Heart left ventricle (tissue), 16 donors: Measurements from ENCODE around the gene TMEM92. TPM values are rescaled to one million over a fixed set of nuclear protein-coding genes. Genes with fewer than 3 reads are reported as not detected.
A peak's percentile ranks its signal among the peaks of the same experiment; 100 is the strongest.

Source experiments
- ATAC-seq, 4 donors: fragments of 200-7000 bp; cut with Tn5 transposase; one replicate each; pipeline ENCODE4 v1.9.1; 2020 to 2022; ENCODE audit warnings: moderate library complexity in 4 of 4, mild to moderate bottlenecking in 3 of 4, moderate number of reproducible peaks in 1 of 4
- DNase-seq, 5 donors: peaks; one replicate each; pipeline ENCODE4 v3.0.0-alpha.2; 2020
- H3K27ac ChIP-seq, 12 donors: fragments of 200-600 bp; sonication (generic) in 4 of 12; one replicate each; pipeline versions ENCODE4 v1.5.0 to v1.8.0; 2016 to 2022; ENCODE audit warnings: mild to moderate bottlenecking in 2 of 12
- H3K27me3 ChIP-seq, 9 donors: fragments of 200-600 bp; sonication (generic) in 2 of 9; one replicate each; pipeline versions ENCODE4 v1.5.1 to v1.8.0; 2016 to 2022; ENCODE audit warnings: mild to moderate bottlenecking in 3 of 9
- H3K36me3 ChIP-seq, 9 donors: fragments of 200-600 bp; sonication (generic) in 2 of 9; one replicate each; pipeline versions ENCODE4 v1.5.0 to v1.8.0; 2018 to 2022; ENCODE audit warnings: mild to moderate bottlenecking in 2 of 9
- H3K4me1 ChIP-seq, 12 donors: fragments of 200-600 bp; sonication (generic) in 4 of 12; one replicate each; pipeline versions ENCODE4 v1.5.0 to v1.8.0; 2016 to 2022; ENCODE audit warnings: mild to moderate bottlenecking in 3 of 12
- H3K4me3 ChIP-seq, 12 donors: fragments of 200-600 bp; sonication (generic) in 4 of 12; one replicate each; pipeline versions ENCODE4 v1.5.0 to v1.8.0; 2017 to 2022; ENCODE audit warnings: mild to moderate bottlenecking in 9 of 12, moderate library complexity in 4 of 12
- H3K9me3 ChIP-seq, 12 donors: fragments of 200-600 bp; sonication (generic) in 4 of 12; one replicate each; pipeline versions ENCODE4 v1.5.0 to v1.8.0; 2016 to 2022; ENCODE audit warnings: mild to moderate bottlenecking in 1 of 12
- CTCF ChIP-seq, 12 donors: fragments of 200-600 bp; sonication (generic) in 4 of 12; IDR thresholded peaks; one replicate each; pipeline versions ENCODE4 v1.5.0 to v1.8.0; 2018 to 2022; ENCODE audit warnings: antibody characterized with exemption in 12 of 12, mild to moderate bottlenecking in 5 of 12
- POLR2A ChIP-seq, 2 donors: fragments of 450-650 bp; IDR thresholded peaks; one replicate each; pipeline ENCODE4 v1.6.1; 2017; ENCODE audit warnings: antibody characterized with exemption in 2 of 2, mild to moderate bottlenecking in 2 of 2, moderate library complexity in 2 of 2
- WGBS, 4 donors: extraction: QIAGEN DNeasy Blood & Tissue Kit in 2 of 4; methylation state at CpG; one replicate each; pipeline versions ENCODE4 v1.1.5 to v1.1.7; 2013 to 2018; 5-methylcytosine and 5-hydroxymethylcytosine counted together
- intact Hi-C, 10 donors: fragments of 100-400 bp; cut with DNase I; formaldehyde crosslinking; loops; one replicate each; pipeline versions ENCODE4 v1.11.1 to v1.14.2; 2022
- polyA plus RNA-seq, 2 donors: library from polyadenylated mRNA; stranded (reverse); fragments of 200-250 nt; gene quantifications; one replicate each; pipeline ENCODE4 v1.2.3, GENCODE V29; 2013
- total RNA-seq, 9 donors: library from RNA; depleted of rRNA in 2 of 9; stranded (reverse); fragments of >200 nt in 2 of 9; fragmentation: NEBNext Ultra II Directional in 3 of 9; extraction: Animal tissue kit (Norgen Biotek cat#: 25700) in 3 of 9; gene quantifications; one replicate each; pipeline versions ENCODE4 v1.1.0 to v1.2.4, GENCODE V29; 2016 to 2023
- donor health status: ischemic (EF 13 %, LVEDD 7.1; RV severe dilation, severe dysfunction).
- donor health status: healthy with polysubstance abuse.
- donor health status: DM: no; HTN: yes; CAD: no.
- donor health status: DM: no; HTN: no; CAD: no.
- donor health status: ischemic (EF 25% LVEDD 6.9; RV normal size, moderate dysfunction).
- donor health status: ischemic (EF 25% LVEDD 5.7; RV mildly dilated, moderate dysfunction).
- donor health status: healthy.
- donor health status: DM: yes; HTN: yes; CAD: no.
- donor health status: ischemic (EF 35%, LVEDD 5.7; RV mildly dilated, moderate dysfunction).
- donor health status: nonischemic (EF 11% LVEDD 7.7; RV severe dilation, severe dysfunction).
- donor health status: DM: yes; HTN: yes; CAD: no.
- donor health status: PGD.
- donor health status: ischemic (EF 29% LVEDD 5.4; RV normal size, mild dysfunction).
- donor health status: nonischemic (EF 23%, LVEDD 6.1; RV moderate dilation, normal function).

Gene TMEM92
- total and polyA plus RNA-seq, 11 donors = 0.11 TPM; not detected in 10

GRCh38 chr17:50289991-50290702 is 15.9 kb downstream of the TMEM92 start:
- Histone ChIP-seq H3K27ac (peak overlapping the region; percentile 39 to 89 (median 57)), H3K4me1 (peaks cover 0 to 29% (median 6%) of the 10 kb centered on the region in 12 donors), H3K9me3 (no peaks in the 10 kb centered on the region), H3K36me3 (no peaks in the 10 kb centered on the region), H3K4me3 (peak overlapping the region in 3 of 12 donors; percentile 23 to 42 (median 40)), H3K27me3 (no peaks in the 10 kb centered on the region)
- intact Hi-C loops = loop anchor here in 6 of 10 donors (10.0 kb wide), 3 partner anchors 195 to 265 kb away; partner anchors contain the start of gene PDK2 (in 3 of the 6)
- ATAC-seq (peak; percentile 87 to 95 (median 94)), DNase-seq (peak in 4 of 5 donors; percentile 42 to 77 (median 64))
- WGBS, 4 donors = 56 to 63% (median 59%) methylated on average over 7 to 8 of the region's 8 CpGs
- TF ChIP-seq POLR2A (IDR thresholded peaks at IDR 0.05) (no peak), CTCF (IDR thresholded peaks at IDR 0.05) (no peak)

- H3K27me3 ChIP-seq = no peaks in the 10 kb centered on the region
- peak overlapping the region in 11 of 12 donors; percentile 35 to 89 (median 63) for H3K27ac ChIP-seq
- no peak for DNase-seq
- no peak for ATAC-seq
- H3K4me1 ChIP-seq = peaks cover 0 to 29% (median 6%) of the 10 kb centered on the region in 12 donors
- H3K36me3 ChIP-seq = no peaks in the 10 kb centered on the region
- TF ChIP-seq POLR2A (IDR thresholded peaks at IDR 0.05) = no peak
- TF ChIP-seq CTCF (IDR thresholded peaks at IDR 0.05) = no peak
- H3K9me3 ChIP-seq = no peaks in the 10 kb centered on the region
- no peak overlapping the region for H3K4me3 ChIP-seq
- 51 to 73% (median 56%) methylated on average over 1 of the region's 1 CpG for WGBS, 4 donors
- intact Hi-C loops = loop anchor here in 6 of 10 donors (10.0 kb wide), 3 partner anchors 196 to 266 kb away; partner anchors contain the start of gene PDK2 (in 3 of the 6)
These were observed 16.7 kb downstream of the TMEM92 start for GRCh38 chr17:50290933-50291332.

- Histone ChIP-seq H3K9me3 (no peaks in the 10 kb centered on the region), H3K4me3 (no peak overlapping the region), H3K27ac (no peak overlapping the region), H3K4me1 (peaks cover 0 to 29% (median 6%) of the 10 kb centered on the region in 12 donors), H3K36me3 (no peaks in the 10 kb centered on the region), H3K27me3 (no peaks in the 10 kb centered on the region)
- WGBS, 4 donors = 85 to 93% (median 92%) methylated on average over 3 of the region's 3 CpGs
- DNase-seq (no peak), ATAC-seq (no peak)
- intact Hi-C loops = loop anchor here in 6 of 10 donors (10.0 kb wide), 3 partner anchors 198 to 268 kb away; partner anchors contain the start of gene PDK2 (in 3 of the 6)
- TF ChIP-seq POLR2A (IDR thresholded peaks at IDR 0.05) (no peak), CTCF (IDR thresholded peaks at IDR 0.05) (no peak)
These were observed 18.2 kb downstream of the TMEM92 start for GRCh38 chr17:50292465-50292864.

- ATAC-seq = no peak
- TF ChIP-seq CTCF (IDR thresholded peaks at IDR 0.05) (no peak), POLR2A (IDR thresholded peaks at IDR 0.05) (no peak)
- no peaks in the 10 kb centered on the region for H3K27me3 ChIP-seq
- H3K27ac ChIP-seq = no peak overlapping the region
- no peak overlapping the region for H3K4me3 ChIP-seq
- H3K36me3 ChIP-seq = no peaks in the 10 kb centered on the region
- intact Hi-C loops = loop anchor here in 7 of 10 donors (5.0 to 10.0 kb wide), 4 partner anchors 200 to 270 kb away; partner anchors contain the start of gene PDK2 (in 3 of the 7)
- DNase-seq = no peak
- no peaks in the 10 kb centered on the region for H3K9me3 ChIP-seq
- peaks cover 0 to 11% (median 0%) of the 10 kb centered on the region in 12 donors for H3K4me1 ChIP-seq
- 74 to 80% (median 75%) methylated on average over 4 of the region's 4 CpGs for WGBS, 4 donors
These were observed 20.8 kb downstream of the TMEM92 start for GRCh38 chr17:50295021-50295420.
